GM06990 (cell line): Measurements from ENCODE around the gene CDK5.

Source experiments
- DNase-seq: peaks from one replicate; pipeline ENCODE4 v3.0.0-alpha.2; 2011; ENCODE audit not compliant: insufficient read length; ENCODE audit errors: extremely low read depth
- H3K27me3 ChIP-seq: replicated peaks from 2 replicates; pipeline ENCODE4 v1.6.0; 2011; ENCODE audit warnings: low read length; ENCODE audit not compliant: control insufficient read depth, insufficient read depth
- H3K36me3 ChIP-seq: 2 replicates; pipeline ENCODE4 v1.5.1; 2011; ENCODE audit warnings: low read length; ENCODE audit not compliant: control insufficient read depth, insufficient read depth
- H3K4me3 ChIP-seq: replicated peaks from 2 replicates; pipeline ENCODE4 v1.5.1; 2011; ENCODE audit warnings: low read depth, mild to moderate bottlenecking, control low read depth, low read length
- TF ChIP-seq, protein P1 (sequence below): IDR thresholded peaks from 2 replicates; pipeline ENCODE4 v1.5.1; 2011; ENCODE audit warnings: low read length, control low read depth, mild to moderate bottlenecking, inconsistent platforms; ENCODE audit not compliant: insufficient read depth, poor library complexity, severe bottlenecking

Gene CDK5

DNA sequence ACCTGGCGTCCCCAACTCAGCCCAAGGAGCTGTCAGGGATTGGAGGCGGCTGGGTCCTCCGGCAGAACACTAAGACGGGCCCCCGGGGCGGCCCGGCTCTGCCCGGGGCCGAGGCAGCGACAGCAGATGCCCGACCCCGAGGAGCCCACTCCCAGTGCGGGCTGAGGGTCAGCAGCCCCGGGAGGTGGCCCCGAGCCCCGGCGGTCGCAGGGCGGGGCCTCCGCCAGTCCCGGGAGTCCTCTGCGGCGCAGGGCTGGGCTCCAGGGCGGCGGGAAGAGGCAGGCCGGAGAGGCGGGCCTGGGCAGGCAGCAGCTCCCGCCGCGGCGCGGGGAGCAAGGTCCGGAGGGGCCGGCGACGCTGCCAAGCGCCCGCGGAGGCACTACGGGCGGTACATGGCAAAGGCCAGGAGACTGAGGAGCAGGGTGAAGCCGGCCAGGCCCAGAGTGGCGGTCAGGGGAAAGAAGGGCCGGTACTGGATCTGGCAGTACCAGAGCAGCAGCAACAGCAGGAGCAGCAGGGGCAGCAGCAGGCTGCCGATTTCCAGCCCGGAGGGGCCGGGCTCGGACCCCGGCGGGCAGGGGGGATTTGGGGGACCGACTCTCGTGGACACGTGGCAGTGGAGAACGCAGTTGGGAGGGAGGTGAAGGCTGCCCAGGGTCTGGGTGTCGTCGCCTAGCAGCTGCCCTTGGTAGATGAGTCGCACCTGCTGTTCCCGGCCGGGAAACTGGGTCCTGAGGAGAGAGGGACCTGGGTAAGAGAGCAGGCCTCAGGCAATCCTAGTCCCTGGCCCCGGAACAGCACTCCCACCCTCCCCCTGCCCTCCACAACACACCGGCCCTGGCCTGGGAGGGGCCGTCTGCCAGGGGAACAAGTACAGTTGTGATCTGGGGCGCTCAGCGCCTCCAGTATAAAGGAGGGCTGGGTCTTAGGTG, 23.7 kb upstream of the CDK5 start:
- TF ChIP-seq, protein P1, sequence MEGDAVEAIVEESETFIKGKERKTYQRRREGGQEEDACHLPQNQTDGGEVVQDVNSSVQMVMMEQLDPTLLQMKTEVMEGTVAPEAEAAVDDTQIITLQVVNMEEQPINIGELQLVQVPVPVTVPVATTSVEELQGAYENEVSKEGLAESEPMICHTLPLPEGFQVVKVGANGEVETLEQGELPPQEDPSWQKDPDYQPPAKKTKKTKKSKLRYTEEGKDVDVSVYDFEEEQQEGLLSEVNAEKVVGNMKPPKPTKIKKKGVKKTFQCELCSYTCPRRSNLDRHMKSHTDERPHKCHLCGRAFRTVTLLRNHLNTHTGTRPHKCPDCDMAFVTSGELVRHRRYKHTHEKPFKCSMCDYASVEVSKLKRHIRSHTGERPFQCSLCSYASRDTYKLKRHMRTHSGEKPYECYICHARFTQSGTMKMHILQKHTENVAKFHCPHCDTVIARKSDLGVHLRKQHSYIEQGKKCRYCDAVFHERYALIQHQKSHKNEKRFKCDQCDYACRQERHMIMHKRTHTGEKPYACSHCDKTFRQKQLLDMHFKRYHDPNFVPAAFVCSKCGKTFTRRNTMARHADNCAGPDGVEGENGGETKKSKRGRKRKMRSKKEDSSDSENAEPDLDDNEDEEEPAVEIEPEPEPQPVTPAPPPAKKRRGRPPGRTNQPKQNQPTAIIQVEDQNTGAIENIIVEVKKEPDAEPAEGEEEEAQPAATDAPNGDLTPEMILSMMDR, result no peak
- peaks cover 18% of the 10 kb centered on the region for H3K36me3 ChIP-seq
- DNase-seq, result no peak
- H3K4me3 ChIP-seq, result peak overlapping the region; percentile 87
- no peaks in the 10 kb centered on the region for H3K27me3 ChIP-seq

DNA sequence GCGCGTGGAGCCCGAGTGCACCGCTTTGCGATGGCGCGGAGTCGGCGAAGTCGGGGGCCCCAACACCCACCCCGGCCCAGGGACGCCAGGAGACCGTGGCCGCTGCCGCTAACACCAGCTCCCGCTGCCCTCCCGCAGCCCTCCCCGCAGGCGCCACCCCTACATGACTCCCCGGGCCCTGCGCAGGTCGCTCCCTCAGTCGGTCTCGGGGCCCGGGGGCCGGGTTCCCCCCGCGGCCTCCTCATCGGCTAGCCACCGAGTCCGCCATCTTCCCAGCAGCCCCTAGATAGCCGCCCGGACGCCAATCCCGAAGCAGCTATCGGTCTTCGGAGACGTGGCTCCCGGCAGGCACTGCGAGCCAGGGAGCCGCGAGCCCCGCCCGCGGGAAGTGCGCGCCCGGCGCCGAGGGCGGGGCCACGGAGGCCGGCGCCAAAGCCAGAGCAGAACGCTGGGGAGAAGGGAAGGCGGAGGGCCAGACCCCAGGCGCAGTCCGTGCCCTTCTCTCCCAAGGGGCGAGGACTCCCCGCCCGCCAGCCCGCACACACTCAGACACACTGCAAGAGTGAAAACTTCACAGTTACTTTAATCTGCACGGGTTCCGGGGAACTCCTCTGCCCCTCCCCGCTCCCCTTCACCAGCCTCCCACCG, 22.9 kb upstream of the CDK5 start, which contains the start of gene FASTK:
Gene FASTK, minus strand, starts transcription at position 288 of the 648 bp plus-strand sequence. Its CDS starts 43 bp downstream, at position 245.
- TF ChIP-seq, protein P1, result no peak
- Histone ChIP-seq H3K4me3 (peak within 1 kb of the TSS; percentile 94), H3K36me3 (peaks cover 23% of the 10 kb centered on the region), H3K27me3 (no peaks in the 10 kb centered on the region)
- peak; percentile 90 for DNase-seq

DNA sequence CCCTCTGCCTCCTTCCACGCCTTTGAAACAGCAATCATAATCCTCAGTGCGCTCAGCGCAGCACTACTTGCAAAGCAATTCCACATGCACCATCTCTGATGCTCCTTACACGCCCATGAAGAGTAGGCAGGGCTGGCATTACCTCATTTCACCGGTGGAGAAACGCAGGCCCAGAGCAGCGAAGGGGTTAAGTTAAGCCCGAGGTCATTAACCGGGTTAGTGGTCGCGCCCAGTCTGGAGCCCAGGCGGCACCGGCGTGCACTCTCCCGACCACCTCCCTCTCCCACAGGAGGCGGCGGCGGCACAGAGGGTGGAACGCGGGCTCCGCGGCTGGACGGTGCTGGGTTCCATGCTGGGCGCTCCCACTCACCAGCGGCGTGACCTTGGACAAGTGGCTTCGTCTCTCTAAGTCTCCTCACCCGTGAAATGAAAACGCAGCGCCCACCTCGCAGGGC, 22.4 kb upstream of the CDK5 start:
- peaks cover 28% of the 10 kb centered on the region for H3K36me3 ChIP-seq
- H3K4me3 ChIP-seq, result peak overlapping the region; percentile 94
- no peak for DNase-seq
- no peaks in the 10 kb centered on the region for H3K27me3 ChIP-seq
- TF ChIP-seq, protein P1, result no peak

DNA sequence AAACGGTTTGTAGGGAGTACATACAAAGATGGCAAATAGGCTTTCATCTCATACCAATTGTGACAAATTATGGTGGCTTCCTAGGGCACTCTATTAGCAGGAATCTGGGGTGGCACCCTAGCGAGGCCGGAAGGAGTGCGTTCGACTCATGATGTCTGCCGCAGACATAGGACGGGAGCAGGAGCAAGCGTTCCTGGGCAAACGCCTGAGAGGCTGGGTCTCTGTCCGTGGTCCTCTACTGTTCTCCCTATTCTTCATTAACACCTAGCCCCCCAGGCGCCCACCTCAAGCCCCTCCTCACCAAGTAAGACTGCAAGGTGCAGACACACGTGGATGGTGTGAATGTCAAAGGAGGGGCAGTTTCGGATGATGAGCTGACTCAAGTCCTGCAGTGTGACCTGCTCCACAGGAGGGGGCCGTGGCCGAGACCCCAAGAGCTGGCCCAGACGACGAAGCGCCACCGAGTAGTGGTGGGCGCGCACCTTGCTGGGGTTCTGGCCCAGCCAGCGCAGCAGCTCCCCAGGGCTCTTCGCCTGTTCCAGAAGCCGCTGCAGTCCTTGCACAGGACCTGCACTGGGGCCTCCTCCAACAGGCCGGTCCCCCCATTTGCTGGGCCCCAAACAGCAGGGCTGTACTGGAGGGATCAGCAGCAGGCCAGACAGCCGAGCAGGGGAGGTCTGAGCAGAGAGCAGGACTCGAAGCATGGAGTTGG, 21.7 kb upstream of the CDK5 start:
- H3K4me3 ChIP-seq, result peak overlapping the region; percentile 94
- no peak for DNase-seq
- H3K36me3 ChIP-seq, result peaks cover 32% of the 10 kb centered on the region
- no peaks in the 10 kb centered on the region for H3K27me3 ChIP-seq
- TF ChIP-seq, protein P1, result no peak

DNA sequence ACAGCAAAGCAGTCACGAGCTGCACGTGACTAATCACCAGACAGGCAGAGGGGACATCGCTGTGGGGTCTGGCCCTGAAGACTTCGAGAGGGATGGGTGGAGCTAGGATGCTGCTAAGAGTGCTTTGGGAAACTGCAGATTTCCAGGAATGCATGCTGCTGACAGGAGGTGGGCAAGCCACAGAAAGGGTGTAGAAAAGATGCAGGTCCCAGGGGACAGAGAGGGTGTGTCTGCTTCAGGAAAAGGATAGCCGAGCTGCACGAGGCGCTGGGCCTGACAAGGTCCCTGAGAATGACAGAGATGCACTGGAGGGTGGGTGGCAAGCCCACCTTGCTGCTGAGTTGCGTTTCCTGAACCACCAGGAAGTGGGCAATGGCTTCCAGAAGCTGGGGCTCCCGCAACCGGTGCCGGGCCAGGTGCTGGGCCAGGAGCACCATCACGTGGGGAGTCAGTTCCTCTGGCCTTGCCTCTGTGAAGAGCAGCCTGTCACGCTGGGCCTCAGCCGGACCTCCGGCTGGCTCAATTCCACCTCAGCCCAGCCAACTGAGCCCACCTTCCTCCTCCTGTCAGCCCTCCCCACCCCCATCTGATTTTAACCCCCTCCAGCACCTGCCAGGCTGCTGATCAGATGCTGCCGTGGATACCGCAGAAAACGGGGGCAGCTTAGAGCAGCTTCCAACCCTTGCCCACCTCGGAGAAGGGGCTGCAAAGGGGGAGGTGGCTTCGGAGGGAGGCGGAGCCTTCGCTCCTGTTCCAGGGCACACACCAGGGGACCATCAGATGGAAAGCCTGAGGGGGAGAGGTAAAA, 20.7 kb upstream of the CDK5 start:
- no peak for DNase-seq

More for the DNA sequence above, 20.7 kb upstream of the CDK5 start:
- H3K27me3 ChIP-seq, result no peaks in the 10 kb centered on the region
- TF ChIP-seq, protein P1, result no peak
- H3K4me3 ChIP-seq, result no peak overlapping the region
- H3K36me3 ChIP-seq, result peaks cover 39% of the 10 kb centered on the region
